Retinal pigment epithelial cell (primary cell): ENCODE results near the gene MYBPH.

Source experiments
- DNase-seq: peaks from one replicate; pipeline ENCODE4 v3.0.0-alpha.2; 2010; ENCODE audit warnings: low read depth
- H3K4me3 ChIP-seq: 2 replicates; pipeline ENCODE4 v1.5.1; 2011; ENCODE audit warnings: mild to moderate bottlenecking, low read length, control low read depth, moderate library complexity
- CTCF ChIP-seq: conservative IDR thresholded peaks from 2 replicates; pipeline ENCODE4 v1.5.1; 2011; ENCODE audit warnings: low read depth, low read length, control low read depth, inconsistent platforms

The MYBPH gene

GRCh38 chr1:203161703-203162102 is 13.9 kb downstream of the MYBPH start:
- TF ChIP-seq CTCF, result no peak
- no peak for DNase-seq
- no peak overlapping the region for H3K4me3 ChIP-seq

GRCh38 chr1:203161175-203161574 is 14.5 kb downstream of the MYBPH start:
- H3K4me3 ChIP-seq, result no peak overlapping the region
- DNase-seq, result no peak
- no peak for TF ChIP-seq CTCF

- DNase-seq, result no peak
- no peak overlapping the region for H3K4me3 ChIP-seq
- no peak for TF ChIP-seq CTCF
These were observed 15.8 kb downstream of the MYBPH start for GRCh38 chr1:203159844-203160243.

- H3K4me3 ChIP-seq, result no peak overlapping the region
- no peak for TF ChIP-seq CTCF
- DNase-seq, result no peak
These were observed 16.5 kb downstream of the MYBPH start for GRCh38 chr1:203158960-203159665.

- TF ChIP-seq CTCF, result no peak
- H3K4me3 ChIP-seq, result no peak overlapping the region
- no peak for DNase-seq
These were observed 17.2 kb downstream of the MYBPH start for GRCh38 chr1:203158423-203158822.

- no peak for DNase-seq
- no peak for TF ChIP-seq CTCF
These were observed 19.3 kb downstream of the MYBPH start for GRCh38 chr1:203156280-203156679.

More at GRCh38 chr1:203156280-203156679, 19.3 kb downstream of the MYBPH start:
- H3K4me3 ChIP-seq, result no peak overlapping the region
